ENCODE results near the gene RBPJ. TPM values are rescaled to one million over a fixed set of nuclear protein-coding genes. Genes with fewer than 3 reads are reported as not detected.
A peak's percentile ranks its signal among the peaks of the same experiment; 100 is the strongest.

The RBPJ gene
- total RNA-seq: 10 to 100 TPM; 64.1 to 72.3 TPM
- polyA plus RNA-seq (2013, experiment 1 of 2): 41.3 TPM
- polyA plus RNA-seq (2013, experiment 2 of 2): 49.7 TPM
- 68.1 to 562 (median 221) reads per million in 172 experiments for total RNA-seq

DNA sequence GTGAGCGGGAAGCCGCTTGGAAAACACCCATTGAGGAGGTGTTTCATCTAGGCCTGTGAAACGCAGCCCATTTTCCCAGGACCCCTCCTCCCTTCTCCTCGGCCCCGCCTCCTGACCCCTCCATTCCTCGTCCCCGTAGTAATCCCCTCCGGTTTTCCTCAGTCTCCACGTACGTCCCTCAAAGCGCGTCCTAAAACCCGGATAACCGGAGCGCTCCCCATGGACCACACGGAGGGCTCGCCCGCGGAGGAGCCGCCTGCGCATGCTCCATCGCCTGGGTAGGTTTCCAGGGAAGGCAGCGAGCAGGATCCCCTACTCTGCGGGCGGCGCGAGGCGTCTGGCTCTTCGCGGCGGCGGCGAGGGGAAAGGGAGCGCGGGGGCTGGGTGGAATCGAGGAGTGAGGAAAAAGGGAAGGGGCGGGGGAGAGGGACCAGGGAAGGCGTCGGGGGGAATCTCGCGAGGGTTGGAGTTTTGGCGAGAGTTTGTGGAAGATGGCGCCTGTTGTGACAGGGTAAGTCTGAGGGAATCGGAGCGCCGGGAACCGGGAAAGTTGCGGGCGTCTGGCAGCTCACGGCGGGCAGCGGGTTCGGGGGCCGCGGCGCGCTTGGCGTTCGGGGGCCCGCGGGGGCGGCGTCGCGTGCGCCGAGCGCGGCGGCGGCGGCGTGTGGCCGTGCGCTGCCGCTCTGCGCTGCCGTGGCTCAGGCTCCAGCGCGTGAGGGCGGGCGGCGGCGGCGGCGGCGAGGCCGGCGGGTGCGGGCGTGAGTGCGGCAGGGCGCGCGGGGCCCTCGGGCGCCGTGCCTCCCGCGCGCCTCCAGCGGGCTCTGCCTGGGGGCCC is at the start of gene RBPJ:
RBPJ (plus strand) TSS at position 477 of the 835 bp plus-strand sequence; CDS start at position 492, 15 bp downstream.
- Mint-ChIP-seq H3K36me3 (ENCODE audit: low read depth) (peaks cover 17% of the 10 kb centered on the region), H3K9me3 (peaks cover 8% of the 10 kb centered on the region), H3K27ac (peak within 1 kb of the TSS; percentile 99), H3K4me3 (peak within 1 kb of the TSS; percentile 100), H3K4me1 (ENCODE audit: low read depth) (peaks cover 44% of the 10 kb centered on the region), H3K27me3 (no peaks in the 10 kb centered on the region)
- Histone ChIP-seq H3K4me3 (ENCODE audit: low read length) (peak within 1 kb of the TSS; percentile 99), H3K9me3 (ENCODE audit: control insufficient read depth in 1 of 2, insufficient read depth in 1 of 2, low read length in 2 of 2) (peaks cover 0 to 5% of the 10 kb centered on the region in 2 experiments), H3K36me3 (ENCODE audit: insufficient read depth, low read length) (no peaks in the 10 kb centered on the region), H3K27ac (ENCODE audit: low read depth in 1 of 2, low read length in 2 of 2) (peak within 1 kb of the TSS; percentile 84 to 96), H3K27me3 (ENCODE audit: control insufficient read depth in 1 of 2, insufficient read depth in 2 of 2, low read length in 2 of 2) (no peaks in the 10 kb centered on the region), H3K4me1 (ENCODE audit: insufficient read depth, low read length) (peaks cover 39% of the 10 kb centered on the region)
- ATAC-seq (ENCODE audit: poor library complexity) (peak; percentile 29), DNase-seq (peak; percentile 71 to 93 (median 80))
- intact Hi-C loops (cut with DNase I, micrococcal nuclease): loop anchor here (5.0 to 10.0 kb wide), 9 partner anchors 123 to 1736 kb away; partner anchors contain the start of genes DHX15 (in 1 of the 2), STIM2 (in 1 of the 2) and TBC1D19 (in 1 of the 2)
- CTCF ChIA-PET: no interaction called here
- POLR2A ChIA-PET: interaction anchor here (0.9 to 3.5 kb wide), 9 partner anchors 9 to 1736 kb away, joined by 3 to 22 read pairs (median 5); partner anchors contain the start of genes DHX15, SMIM20 and TBC1D19
- TF ChIP-seq, protein P1, sequence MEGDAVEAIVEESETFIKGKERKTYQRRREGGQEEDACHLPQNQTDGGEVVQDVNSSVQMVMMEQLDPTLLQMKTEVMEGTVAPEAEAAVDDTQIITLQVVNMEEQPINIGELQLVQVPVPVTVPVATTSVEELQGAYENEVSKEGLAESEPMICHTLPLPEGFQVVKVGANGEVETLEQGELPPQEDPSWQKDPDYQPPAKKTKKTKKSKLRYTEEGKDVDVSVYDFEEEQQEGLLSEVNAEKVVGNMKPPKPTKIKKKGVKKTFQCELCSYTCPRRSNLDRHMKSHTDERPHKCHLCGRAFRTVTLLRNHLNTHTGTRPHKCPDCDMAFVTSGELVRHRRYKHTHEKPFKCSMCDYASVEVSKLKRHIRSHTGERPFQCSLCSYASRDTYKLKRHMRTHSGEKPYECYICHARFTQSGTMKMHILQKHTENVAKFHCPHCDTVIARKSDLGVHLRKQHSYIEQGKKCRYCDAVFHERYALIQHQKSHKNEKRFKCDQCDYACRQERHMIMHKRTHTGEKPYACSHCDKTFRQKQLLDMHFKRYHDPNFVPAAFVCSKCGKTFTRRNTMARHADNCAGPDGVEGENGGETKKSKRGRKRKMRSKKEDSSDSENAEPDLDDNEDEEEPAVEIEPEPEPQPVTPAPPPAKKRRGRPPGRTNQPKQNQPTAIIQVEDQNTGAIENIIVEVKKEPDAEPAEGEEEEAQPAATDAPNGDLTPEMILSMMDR (IDR thresholded peaks at IDR 0.05): no peak

GRCh38 chr4:26271703-26272102 is 49.1 kb upstream of the RBPJ start:
- ATAC-seq (ENCODE audit: poor library complexity) (no peak), DNase-seq (no peak)
- Mint-ChIP-seq H3K36me3 (ENCODE audit: low read depth) (no peaks in the 10 kb centered on the region), H3K4me3 (no peak overlapping the region), H3K4me1 (ENCODE audit: low read depth) (no peaks in the 10 kb centered on the region), H3K27me3 (peaks cover 5% of the 10 kb centered on the region), H3K9me3 (no peaks in the 10 kb centered on the region), H3K27ac (no peak overlapping the region)
- Histone ChIP-seq H3K4me3 (ENCODE audit: low read length) (no peak overlapping the region), H3K9me3 (ENCODE audit: control insufficient read depth in 1 of 2, insufficient read depth in 1 of 2, low read length in 2 of 2) (no peaks in the 10 kb centered on the region), H3K27me3 (ENCODE audit: control insufficient read depth in 1 of 2, insufficient read depth in 2 of 2, low read length in 2 of 2) (no peaks in the 10 kb centered on the region), H3K27ac (ENCODE audit: low read depth in 1 of 2, low read length in 2 of 2) (no peak overlapping the region), H3K36me3 (ENCODE audit: insufficient read depth, low read length) (no peaks in the 10 kb centered on the region), H3K4me1 (ENCODE audit: insufficient read depth, low read length) (peaks cover 7% of the 10 kb centered on the region)
- CTCF ChIA-PET: no interaction called here
- TF ChIP-seq, protein P1 (IDR thresholded peaks at IDR 0.05): no peak
- POLR2A ChIA-PET: no interaction called here
- intact Hi-C loops (cut with DNase I, micrococcal nuclease): no loop called here

- TF ChIP-seq, protein P1 (IDR thresholded peaks at IDR 0.05): no peak
- Mint-ChIP-seq H3K4me3 (no peak overlapping the region), H3K27me3 (peaks cover 5% of the 10 kb centered on the region), H3K4me1 (ENCODE audit: low read depth) (no peaks in the 10 kb centered on the region), H3K36me3 (ENCODE audit: low read depth) (no peaks in the 10 kb centered on the region), H3K9me3 (no peaks in the 10 kb centered on the region), H3K27ac (no peak overlapping the region)
- H3K4me3 ChIP-seq (ENCODE audit: low read length): no peak overlapping the region
- no peaks in the 10 kb centered on the region for H3K36me3 ChIP-seq (ENCODE audit: insufficient read depth, low read length)
- no peaks in the 10 kb centered on the region for H3K27me3 ChIP-seq (ENCODE audit: control insufficient read depth in 1 of 2, insufficient read depth in 2 of 2, low read length in 2 of 2)
- POLR2A ChIA-PET: no interaction called here
- intact Hi-C loops (cut with DNase I, micrococcal nuclease): no loop called here
- no peak overlapping the region for H3K27ac ChIP-seq (ENCODE audit: low read depth in 1 of 2, low read length in 2 of 2)
- no peaks in the 10 kb centered on the region for H3K9me3 ChIP-seq (ENCODE audit: control insufficient read depth in 1 of 2, insufficient read depth in 1 of 2, low read length in 2 of 2)
- H3K4me1 ChIP-seq (ENCODE audit: insufficient read depth, low read length): peaks cover 7% of the 10 kb centered on the region
- DNase-seq (peak in 2 of 14 experiments; percentile 10 to 16), ATAC-seq (ENCODE audit: poor library complexity) (no peak)
- CTCF ChIA-PET: interaction anchor here (0.5 kb wide), 1 partner anchor 9 kb away, joined by 5 read pairs; no protein-coding TSS in a partner anchor
These were observed 47.9 kb upstream of the RBPJ start for GRCh38 chr4:26272654-26273615.
